GM23338 (cell line): ENCODE results near the gene CACNB2. TPM values are rescaled to one million over a fixed set of nuclear protein-coding genes. Genes with fewer than 3 reads are reported as not detected.

ENCODE experiments used
- ATAC-seq: fragments of 200-7000 bp; cut with Tn5 transposase; 3 replicates; pipeline ENCODE4 v1.9.1; 2020
- DNase-seq: peaks from one replicate; pipeline ENCODE4 v3.0.0-alpha.2; 2015; ENCODE audit warnings: low spot score
- H2AFZ ChIP-seq: fragments of 200-600 bp; sonication (generic); 2 replicates; pipeline ENCODE4 v1.8.0; 2016; ENCODE audit warnings: antibody characterized with exemption, mild to moderate bottlenecking, moderate library complexity
- H3F3A ChIP-seq: fragments of 200-600 bp; sonication (generic); replicated peaks from 2 replicates; pipeline ENCODE4 v1.8.0; 2017; ENCODE audit warnings: antibody characterized with exemption, mixed run types, low read depth
- H3K27ac ChIP-seq: fragments of 200-600 bp; sonication (generic); 2 replicates; pipeline ENCODE4 v1.6.1; 2016; ENCODE audit warnings: low read depth
- H3K27me3 ChIP-seq: fragments of 200-600 bp; sonication (generic); 2 replicates; pipeline ENCODE4 v1.8.0; 2016; ENCODE audit warnings: mild to moderate bottlenecking, mixed run types, moderate library complexity; ENCODE audit not compliant: insufficient read depth
- H3K36me3 ChIP-seq: fragments of 200-600 bp; sonication (generic); 2 replicates; pipeline ENCODE4 v1.8.0; 2016; ENCODE audit warnings: mild to moderate bottlenecking; ENCODE audit not compliant: insufficient read depth
- H3K4me1 ChIP-seq: fragments of 200-600 bp; sonication (generic); 2 replicates; pipeline ENCODE4 v1.8.0; 2016; ENCODE audit warnings: mild to moderate bottlenecking, moderate library complexity; ENCODE audit not compliant: insufficient read depth
- H3K4me2 ChIP-seq: fragments of 200-600 bp; sonication (generic); 2 replicates; pipeline ENCODE4 v1.7.1; 2017; ENCODE audit warnings: mixed run types
- H3K4me3 ChIP-seq: fragments of 200-600 bp; sonication (generic); 2 replicates; pipeline ENCODE4 v1.6.1; 2016; ENCODE audit warnings: mixed run types
- H3K79me2 ChIP-seq: fragments of 200-600 bp; sonication (generic); replicated peaks from 2 replicates; pipeline ENCODE4 v1.8.0; 2017; ENCODE audit warnings: mild to moderate bottlenecking; ENCODE audit not compliant: insufficient read depth
- H3K9me2 ChIP-seq: fragments of 200-600 bp; sonication (generic); 2 replicates; pipeline ENCODE4 v1.8.0; 2017; ENCODE audit not compliant: insufficient read depth
- H4K20me1 ChIP-seq: fragments of 200-600 bp; sonication (generic); replicated peaks from 2 replicates; pipeline ENCODE4 v1.8.0; 2017; ENCODE audit warnings: mild to moderate bottlenecking; ENCODE audit not compliant: insufficient read depth
- H3K27ac Mint-ChIP-seq: 2 replicates; pipeline ENCODE4 v1.8.0; 2020; ENCODE audit warnings: inconsistent platforms, mild to moderate bottlenecking, moderate library complexity, mixed read lengths
- H3K27me3 Mint-ChIP-seq: 3 replicates; pipeline ENCODE4 v1.8.0; 2022; ENCODE audit warnings: low read depth, mild to moderate bottlenecking, moderate library complexity, mixed read lengths, inconsistent platforms; ENCODE audit not compliant: insufficient read depth, poor library complexity
- H3K36me3 Mint-ChIP-seq: 3 replicates; pipeline ENCODE4 v1.8.0; 2021; ENCODE audit warnings: low read depth, mild to moderate bottlenecking, inconsistent platforms, moderate library complexity, mixed read lengths
- H3K4me1 Mint-ChIP-seq: 3 replicates; pipeline ENCODE4 v1.8.0; 2020; ENCODE audit warnings: mild to moderate bottlenecking, inconsistent platforms, mixed read lengths
- H3K4me3 Mint-ChIP-seq: 3 replicates; pipeline ENCODE4 v1.8.0; 2021; ENCODE audit warnings: moderate library complexity, mild to moderate bottlenecking, inconsistent platforms, mixed read lengths
- H3K9me3 Mint-ChIP-seq: 3 replicates; pipeline ENCODE4 v1.8.0; 2020; ENCODE audit warnings: moderate library complexity, mild to moderate bottlenecking, inconsistent platforms, mixed read lengths
- CREB1 ChIP-seq: fragments of 250-450 bp; sonication (Bioruptor Pico); IDR thresholded peaks from 2 replicates; pipeline ENCODE4 v1.5.0; 2020; ENCODE audit warnings: low read depth, mild to moderate bottlenecking, moderate library complexity
- EZH2 ChIP-seq: fragments of 200-600 bp; sonication (generic); IDR thresholded peaks from one replicate; pipeline ENCODE4 v1.8.0; 2017; ENCODE audit warnings: antibody characterized with exemption, mild to moderate bottlenecking, low read depth; ENCODE audit not compliant: unreplicated experiment
- EZH2phosphoT487 ChIP-seq: fragments of 200-600 bp; sonication (generic); IDR thresholded peaks from one replicate; pipeline ENCODE4 v1.8.1; 2018; ENCODE audit warnings: antibody characterized with exemption; ENCODE audit not compliant: unreplicated experiment
- JUNB ChIP-seq: IDR thresholded peaks from one replicate; pipeline ENCODE4 v1.6.1; 2016; ENCODE audit warnings: antibody characterized with exemption; ENCODE audit not compliant: unreplicated experiment
- NANOG ChIP-seq: IDR thresholded peaks from 2 replicates; pipeline ENCODE4 v1.6.1; 2016; ENCODE audit warnings: antibody characterized with exemption, borderline replicate concordance
- POLR2AphosphoS5 ChIP-seq: IDR thresholded peaks from 2 replicates; pipeline ENCODE4 v1.6.1; 2016; ENCODE audit warnings: antibody characterized with exemption, low read depth
- STAT1 ChIP-seq: IDR thresholded peaks from one replicate; pipeline ENCODE4 v1.6.1; 2016; ENCODE audit warnings: antibody characterized with exemption; ENCODE audit not compliant: unreplicated experiment
- ZNF331 ChIP-seq: fragments of 250-450 bp; sonication (Bioruptor Pico); IDR thresholded peaks from 2 replicates; pipeline ENCODE4 v1.5.0; 2020; ENCODE audit warnings: low read depth, mild to moderate bottlenecking, moderate library complexity
- polyA plus RNA-seq: library from polyadenylated mRNA; unstranded; fragments of >200 nt; fragmentation: Nextera tagmentation; extraction: Ambion mirVana; gene quantifications from 2 replicates; pipeline ENCODE4 v1.2.1, GENCODE V29; 2016
- total RNA-seq: library from RNA; depleted of rRNA; stranded (reverse); fragments of >200 nt; shearing (Covaris generic); gene quantifications from 2 replicates; pipeline ENCODE4 v1.2.3, GENCODE V29; 2014
- TF ChIP-seq, protein P1 (sequence below), 2 experiments: fragments of 200-600 bp in 1 of 2; sonication (generic) in 1 of 2; conservative IDR thresholded peaks; 2 replicates each; pipeline versions ENCODE4 v1.5.1 to v1.6.1; 2016 to 2017; ENCODE audit warnings: antibody characterized with exemption in 2 of 2, low read depth in 2 of 2, mild to moderate bottlenecking in 2 of 2, moderate library complexity in 1 of 2
- TF ChIP-seq, protein P2 (sequence below): fragments of 250-450 bp; sonication (Bioruptor Pico); IDR thresholded peaks from 2 replicates; pipeline ENCODE4 v1.5.0; 2020; ENCODE audit warnings: mild to moderate bottlenecking, moderate library complexity
- TF ChIP-seq, protein P3 (sequence below): IDR thresholded peaks from one replicate; pipeline ENCODE4 v1.6.1; 2018; ENCODE audit warnings: antibody characterized with exemption; ENCODE audit not compliant: unreplicated experiment
- TF ChIP-seq, protein P4 (sequence below): IDR thresholded peaks from 2 replicates; pipeline ENCODE4 v1.6.1; 2016; ENCODE audit warnings: antibody characterized with exemption

The CACNB2 gene
- total and polyA plus RNA-seq, 2 experiments from 2014 or later: 5.0 to 5.9 TPM

DNA sequence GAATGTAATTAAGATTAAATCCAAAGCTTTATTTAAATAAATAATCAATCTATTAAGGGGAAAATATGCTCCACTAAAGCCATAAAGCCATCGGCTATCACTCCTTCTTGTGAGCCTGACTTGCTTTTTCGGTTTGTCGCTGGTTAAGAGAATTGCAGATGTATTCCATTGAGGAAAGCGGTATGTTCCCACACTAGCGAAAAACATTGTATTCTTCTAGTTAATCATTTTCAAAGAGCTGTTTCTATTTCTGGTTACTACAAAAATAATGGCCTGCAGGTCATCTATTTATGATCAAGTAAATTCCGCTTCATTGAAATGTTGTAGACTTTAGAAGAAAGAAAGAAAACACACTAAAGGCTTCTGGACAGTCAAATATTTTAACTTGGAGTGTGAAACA lies 173.4 kb downstream of the CACNB2 start (continued):
- no peak for TF ChIP-seq JUNB
- no peak for TF ChIP-seq EZH2phosphoT487
- no peak for TF ChIP-seq STAT1

DNA sequence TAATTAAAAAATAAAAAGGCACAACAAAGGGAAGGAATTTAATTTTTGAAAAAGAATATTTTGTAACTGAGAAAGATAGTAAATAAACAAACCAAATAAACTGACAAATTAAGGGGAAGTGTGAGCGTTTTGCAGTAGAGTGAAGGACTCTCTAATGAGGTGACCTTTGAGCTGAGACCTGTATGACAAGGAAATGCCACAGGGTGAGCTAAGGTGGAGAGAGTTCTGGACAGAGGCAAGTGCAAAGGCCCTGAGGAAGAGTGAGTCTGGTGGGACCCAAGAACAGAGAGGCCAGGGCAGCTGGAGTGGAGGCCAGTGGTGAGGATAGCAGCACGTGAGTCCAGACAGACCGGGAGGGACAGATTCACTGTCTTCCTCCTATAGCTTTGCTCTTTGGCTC lies 179.4 kb downstream of the CACNB2 start:
- ATAC-seq: no peak
- no peak for DNase-seq
- Histone ChIP-seq H3K4me1 (no peaks in the 10 kb centered on the region), H3K4me2 (no peak overlapping the region), H3K79me2 (no peaks in the 10 kb centered on the region), H2AFZ (no peak overlapping the region), H3K27ac (no peak overlapping the region), H3K9me2 (no peaks in the 10 kb centered on the region), H3K4me3 (no peak overlapping the region), H3K27me3 (no peaks in the 10 kb centered on the region), H3F3A (no peaks in the 10 kb centered on the region), H3K36me3 (no peaks in the 10 kb centered on the region), H4K20me1 (no peaks in the 10 kb centered on the region)
- Mint-ChIP-seq H3K27ac (no peak overlapping the region), H3K36me3 (no peaks in the 10 kb centered on the region), H3K9me3 (no peaks in the 10 kb centered on the region; the same call in 2 of the 3 replicates), H3K4me1 (no peaks in the 10 kb centered on the region; the same call in 2 of the 3 replicates), H3K4me3 (no peak overlapping the region), H3K27me3 (no peaks in the 10 kb centered on the region)
- TF ChIP-seq EZH2: no peak
- TF ChIP-seq, protein P1, sequence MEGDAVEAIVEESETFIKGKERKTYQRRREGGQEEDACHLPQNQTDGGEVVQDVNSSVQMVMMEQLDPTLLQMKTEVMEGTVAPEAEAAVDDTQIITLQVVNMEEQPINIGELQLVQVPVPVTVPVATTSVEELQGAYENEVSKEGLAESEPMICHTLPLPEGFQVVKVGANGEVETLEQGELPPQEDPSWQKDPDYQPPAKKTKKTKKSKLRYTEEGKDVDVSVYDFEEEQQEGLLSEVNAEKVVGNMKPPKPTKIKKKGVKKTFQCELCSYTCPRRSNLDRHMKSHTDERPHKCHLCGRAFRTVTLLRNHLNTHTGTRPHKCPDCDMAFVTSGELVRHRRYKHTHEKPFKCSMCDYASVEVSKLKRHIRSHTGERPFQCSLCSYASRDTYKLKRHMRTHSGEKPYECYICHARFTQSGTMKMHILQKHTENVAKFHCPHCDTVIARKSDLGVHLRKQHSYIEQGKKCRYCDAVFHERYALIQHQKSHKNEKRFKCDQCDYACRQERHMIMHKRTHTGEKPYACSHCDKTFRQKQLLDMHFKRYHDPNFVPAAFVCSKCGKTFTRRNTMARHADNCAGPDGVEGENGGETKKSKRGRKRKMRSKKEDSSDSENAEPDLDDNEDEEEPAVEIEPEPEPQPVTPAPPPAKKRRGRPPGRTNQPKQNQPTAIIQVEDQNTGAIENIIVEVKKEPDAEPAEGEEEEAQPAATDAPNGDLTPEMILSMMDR (conservative IDR thresholded peaks at IDR 0.05; ENCODE audit: low read depth in 2 of 2): no peak
- TF ChIP-seq EZH2phosphoT487: no peak
- TF ChIP-seq, protein P2, sequence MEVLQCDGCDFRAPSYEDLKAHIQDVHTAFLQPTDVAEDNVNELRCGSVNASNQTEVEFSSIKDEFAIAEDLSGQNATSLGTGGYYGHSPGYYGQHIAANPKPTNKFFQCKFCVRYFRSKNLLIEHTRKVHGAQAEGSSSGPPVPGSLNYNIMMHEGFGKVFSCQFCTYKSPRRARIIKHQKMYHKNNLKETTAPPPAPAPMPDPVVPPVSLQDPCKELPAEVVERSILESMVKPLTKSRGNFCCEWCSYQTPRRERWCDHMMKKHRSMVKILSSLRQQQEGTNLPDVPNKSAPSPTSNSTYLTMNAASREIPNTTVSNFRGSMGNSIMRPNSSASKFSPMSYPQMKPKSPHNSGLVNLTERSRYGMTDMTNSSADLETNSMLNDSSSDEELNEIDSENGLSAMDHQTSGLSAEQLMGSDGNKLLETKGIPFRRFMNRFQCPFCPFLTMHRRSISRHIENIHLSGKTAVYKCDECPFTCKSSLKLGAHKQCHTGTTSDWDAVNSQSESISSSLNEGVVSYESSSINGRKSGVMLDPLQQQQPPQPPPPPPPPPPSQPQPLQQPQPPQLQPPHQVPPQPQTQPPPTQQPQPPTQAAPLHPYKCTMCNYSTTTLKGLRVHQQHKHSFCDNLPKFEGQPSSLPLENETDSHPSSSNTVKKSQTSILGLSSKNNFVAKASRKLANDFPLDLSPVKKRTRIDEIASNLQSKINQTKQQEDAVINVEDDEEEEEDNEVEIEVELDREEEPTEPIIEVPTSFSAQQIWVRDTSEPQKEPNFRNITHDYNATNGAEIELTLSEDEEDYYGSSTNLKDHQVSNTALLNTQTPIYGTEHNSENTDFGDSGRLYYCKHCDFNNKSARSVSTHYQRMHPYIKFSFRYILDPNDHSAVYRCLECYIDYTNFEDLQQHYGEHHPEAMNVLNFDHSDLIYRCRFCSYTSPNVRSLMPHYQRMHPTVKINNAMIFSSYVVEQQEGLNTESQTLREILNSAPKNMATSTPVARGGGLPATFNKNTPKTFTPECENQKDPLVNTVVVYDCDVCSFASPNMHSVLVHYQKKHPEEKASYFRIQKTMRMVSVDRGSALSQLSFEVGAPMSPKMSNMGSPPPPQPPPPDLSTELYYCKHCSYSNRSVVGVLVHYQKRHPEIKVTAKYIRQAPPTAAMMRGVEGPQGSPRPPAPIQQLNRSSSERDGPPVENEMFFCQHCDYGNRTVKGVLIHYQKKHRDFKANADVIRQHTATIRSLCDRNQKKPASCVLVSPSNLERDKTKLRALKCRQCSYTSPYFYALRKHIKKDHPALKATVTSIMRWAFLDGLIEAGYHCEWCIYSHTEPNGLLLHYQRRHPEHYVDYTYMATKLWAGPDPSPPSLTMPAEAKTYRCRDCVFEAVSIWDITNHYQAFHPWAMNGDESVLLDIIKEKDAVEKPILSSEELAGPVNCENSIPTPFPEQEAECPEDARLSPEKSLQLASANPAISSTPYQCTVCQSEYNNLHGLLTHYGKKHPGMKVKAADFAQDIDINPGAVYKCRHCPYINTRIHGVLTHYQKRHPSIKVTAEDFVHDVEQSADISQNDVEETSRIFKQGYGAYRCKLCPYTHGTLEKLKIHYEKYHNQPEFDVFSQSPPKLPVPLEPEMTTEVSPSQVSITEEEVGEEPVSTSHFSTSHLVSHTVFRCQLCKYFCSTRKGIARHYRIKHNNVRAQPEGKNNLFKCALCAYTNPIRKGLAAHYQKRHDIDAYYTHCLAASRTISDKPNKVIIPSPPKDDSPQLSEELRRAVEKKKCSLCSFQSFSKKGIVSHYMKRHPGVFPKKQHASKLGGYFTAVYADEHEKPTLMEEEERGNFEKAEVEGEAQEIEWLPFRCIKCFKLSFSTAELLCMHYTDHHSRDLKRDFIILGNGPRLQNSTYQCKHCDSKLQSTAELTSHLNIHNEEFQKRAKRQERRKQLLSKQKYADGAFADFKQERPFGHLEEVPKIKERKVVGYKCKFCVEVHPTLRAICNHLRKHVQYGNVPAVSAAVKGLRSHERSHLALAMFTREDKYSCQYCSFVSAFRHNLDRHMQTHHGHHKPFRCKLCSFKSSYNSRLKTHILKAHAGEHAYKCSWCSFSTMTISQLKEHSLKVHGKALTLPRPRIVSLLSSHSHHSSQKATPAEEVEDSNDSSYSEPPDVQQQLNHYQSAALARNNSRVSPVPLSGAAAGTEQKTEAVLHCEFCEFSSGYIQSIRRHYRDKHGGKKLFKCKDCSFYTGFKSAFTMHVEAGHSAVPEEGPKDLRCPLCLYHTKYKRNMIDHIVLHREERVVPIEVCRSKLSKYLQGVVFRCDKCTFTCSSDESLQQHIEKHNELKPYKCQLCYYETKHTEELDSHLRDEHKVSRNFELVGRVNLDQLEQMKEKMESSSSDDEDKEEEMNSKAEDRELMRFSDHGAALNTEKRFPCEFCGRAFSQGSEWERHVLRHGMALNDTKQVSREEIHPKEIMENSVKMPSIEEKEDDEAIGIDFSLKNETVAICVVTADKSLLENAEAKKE (CRISPR knock-in tag): no peak
- TF ChIP-seq JUNB: no peak
- TF ChIP-seq, protein P3, sequence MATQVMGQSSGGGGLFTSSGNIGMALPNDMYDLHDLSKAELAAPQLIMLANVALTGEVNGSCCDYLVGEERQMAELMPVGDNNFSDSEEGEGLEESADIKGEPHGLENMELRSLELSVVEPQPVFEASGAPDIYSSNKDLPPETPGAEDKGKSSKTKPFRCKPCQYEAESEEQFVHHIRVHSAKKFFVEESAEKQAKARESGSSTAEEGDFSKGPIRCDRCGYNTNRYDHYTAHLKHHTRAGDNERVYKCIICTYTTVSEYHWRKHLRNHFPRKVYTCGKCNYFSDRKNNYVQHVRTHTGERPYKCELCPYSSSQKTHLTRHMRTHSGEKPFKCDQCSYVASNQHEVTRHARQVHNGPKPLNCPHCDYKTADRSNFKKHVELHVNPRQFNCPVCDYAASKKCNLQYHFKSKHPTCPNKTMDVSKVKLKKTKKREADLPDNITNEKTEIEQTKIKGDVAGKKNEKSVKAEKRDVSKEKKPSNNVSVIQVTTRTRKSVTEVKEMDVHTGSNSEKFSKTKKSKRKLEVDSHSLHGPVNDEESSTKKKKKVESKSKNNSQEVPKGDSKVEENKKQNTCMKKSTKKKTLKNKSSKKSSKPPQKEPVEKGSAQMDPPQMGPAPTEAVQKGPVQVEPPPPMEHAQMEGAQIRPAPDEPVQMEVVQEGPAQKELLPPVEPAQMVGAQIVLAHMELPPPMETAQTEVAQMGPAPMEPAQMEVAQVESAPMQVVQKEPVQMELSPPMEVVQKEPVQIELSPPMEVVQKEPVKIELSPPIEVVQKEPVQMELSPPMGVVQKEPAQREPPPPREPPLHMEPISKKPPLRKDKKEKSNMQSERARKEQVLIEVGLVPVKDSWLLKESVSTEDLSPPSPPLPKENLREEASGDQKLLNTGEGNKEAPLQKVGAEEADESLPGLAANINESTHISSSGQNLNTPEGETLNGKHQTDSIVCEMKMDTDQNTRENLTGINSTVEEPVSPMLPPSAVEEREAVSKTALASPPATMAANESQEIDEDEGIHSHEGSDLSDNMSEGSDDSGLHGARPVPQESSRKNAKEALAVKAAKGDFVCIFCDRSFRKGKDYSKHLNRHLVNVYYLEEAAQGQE: no peak
- TF ChIP-seq NANOG: no peak
- TF ChIP-seq, protein P4, sequence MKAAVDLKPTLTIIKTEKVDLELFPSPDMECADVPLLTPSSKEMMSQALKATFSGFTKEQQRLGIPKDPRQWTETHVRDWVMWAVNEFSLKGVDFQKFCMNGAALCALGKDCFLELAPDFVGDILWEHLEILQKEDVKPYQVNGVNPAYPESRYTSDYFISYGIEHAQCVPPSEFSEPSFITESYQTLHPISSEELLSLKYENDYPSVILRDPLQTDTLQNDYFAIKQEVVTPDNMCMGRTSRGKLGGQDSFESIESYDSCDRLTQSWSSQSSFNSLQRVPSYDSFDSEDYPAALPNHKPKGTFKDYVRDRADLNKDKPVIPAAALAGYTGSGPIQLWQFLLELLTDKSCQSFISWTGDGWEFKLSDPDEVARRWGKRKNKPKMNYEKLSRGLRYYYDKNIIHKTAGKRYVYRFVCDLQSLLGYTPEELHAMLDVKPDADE: no peak
- TF ChIP-seq ZNF331 (CRISPR knock-in tag): no peak
- TF ChIP-seq POLR2AphosphoS5: no peak
- no peak for TF ChIP-seq CREB1
- no peak for TF ChIP-seq STAT1
